NCI-H1105 treated with DMSO at 0.1 percent for 48 hours (cell line): Measurements from ENCODE around the gene LRRN4CL.
"Not testable (repeated sequence)": the region's sequence is repeated elsewhere in the genome, so short reads cannot be mapped to it uniquely, and the experiment has no call there.

Experiments
- DNase-seq: peaks from one replicate; lab custom pipeline; 2025; lab: John Stamatoyannopoulos, UW

LRRN4CL gene

GRCh38 chr11:62689421-62690183, at the start of gene LRRN4CL:
Gene LRRN4CL, minus strand, starts transcription at chr11:62689530. Its CDS starts 1,022 bp downstream, at chr11:62688508.
- no peak for DNase-seq

GRCh38 chr11:62737196-62737595, 47.9 kb upstream of the LRRN4CL start:
- no peak for DNase-seq

GRCh38 chr11:62732830-62733229, 43.5 kb upstream of the LRRN4CL start:
- DNase-seq = peak; percentile 12

GRCh38 chr11:62730076-62730475, 40.7 kb upstream of the LRRN4CL start:
- DNase-seq = not testable (repeated sequence)

GRCh38 chr11:62728171-62728988, 39.0 kb upstream of the LRRN4CL start, which contains the start of gene TTC9C:
Gene TTC9C, plus strand, starts transcription at chr11:62728486. Its CDS starts 363 bp downstream, at chr11:62728849.
- DNase-seq = peak; percentile 74

GRCh38 chr11:62727872-62728170, 38.5 kb upstream of the LRRN4CL start:
- peak; percentile 98 for DNase-seq

- DNase-seq = peak; percentile 99
These were observed 38.0 kb upstream of the LRRN4CL start, which contains the start of gene HNRNPUL2 for GRCh38 chr11:62727165-62727871. Gene HNRNPUL2, minus strand, starts transcription at chr11:62727457. Its CDS starts 301 bp downstream, at chr11:62727156.

- DNase-seq = no peak
These were observed 37.5 kb upstream of the LRRN4CL start for GRCh38 chr11:62726915-62727164.

GRCh38 chr11:62726156-62726914, 37.0 kb upstream of the LRRN4CL start:
- no peak for DNase-seq

- DNase-seq = no peak
These were observed 36.3 kb upstream of the LRRN4CL start for GRCh38 chr11:62725646-62726045.

- DNase-seq = no peak
These were observed 34.8 kb upstream of the LRRN4CL start for GRCh38 chr11:62724171-62724570.

GRCh38 chr11:62721994-62722393, 32.7 kb upstream of the LRRN4CL start:
- no peak for DNase-seq

GRCh38 chr11:62719302-62719978, 30.1 kb upstream of the LRRN4CL start:
- no peak for DNase-seq

- DNase-seq = no peak
These were observed 27.5 kb upstream of the LRRN4CL start for GRCh38 chr11:62716816-62717215.

- DNase-seq = no peak
These were observed 26.9 kb upstream of the LRRN4CL start for GRCh38 chr11:62716206-62716605.

GRCh38 chr11:62715150-62716130, 26.1 kb upstream of the LRRN4CL start:
- DNase-seq = no peak

- no peak for DNase-seq
These were observed 24.0 kb upstream of the LRRN4CL start for GRCh38 chr11:62713343-62713742.

GRCh38 chr11:62712861-62713260, 23.5 kb upstream of the LRRN4CL start:
- no peak for DNase-seq

- no peak for DNase-seq
These were observed 23.0 kb upstream of the LRRN4CL start for GRCh38 chr11:62712276-62712812.

- DNase-seq = peak; percentile 61
These were observed 20.6 kb upstream of the LRRN4CL start for GRCh38 chr11:62710001-62710345.
